GM18526 (cell line): ENCODE measurements around the gene SBNO2.

ENCODE experiments used
- POLR2A ChIP-seq: IDR thresholded peaks from 3 replicates; pipeline ENCODE4 v1.6.1; 2011; ENCODE audit not compliant: insufficient read length; ENCODE audit errors: extremely low read depth

SBNO2 gene

GRCh38 chr19:1173845-1174809 is at the start of gene SBNO2:
SBNO2 (minus strand) TSS chr19:1174268; CDS start chr19:1154276, 19,992 bp downstream.
- TF ChIP-seq POLR2A = peak; percentile 95

GRCh38 chr19:1223018-1223855 is 49.2 kb upstream of the SBNO2 start:
- TF ChIP-seq POLR2A = no peak

GRCh38 chr19:1222394-1222793 is 48.3 kb upstream of the SBNO2 start:
- no peak for TF ChIP-seq POLR2A

GRCh38 chr19:1221904-1222255 is 47.8 kb upstream of the SBNO2 start:
- TF ChIP-seq POLR2A = no peak

GRCh38 chr19:1220976-1221903 is 47.2 kb upstream of the SBNO2 start:
- no peak for TF ChIP-seq POLR2A

GRCh38 chr19:1220477-1220930 is 46.4 kb upstream of the SBNO2 start:
- TF ChIP-seq POLR2A = no peak

GRCh38 chr19:1219786-1220476 is 45.9 kb upstream of the SBNO2 start:
- no peak for TF ChIP-seq POLR2A

GRCh38 chr19:1218751-1219567 is 44.9 kb upstream of the SBNO2 start:
- TF ChIP-seq POLR2A = no peak

GRCh38 chr19:1217366-1217765 is 43.3 kb upstream of the SBNO2 start:
- TF ChIP-seq POLR2A = no peak

GRCh38 chr19:1216756-1217155 is 42.7 kb upstream of the SBNO2 start:
- TF ChIP-seq POLR2A = no peak

- TF ChIP-seq POLR2A = no peak
Observed at GRCh38 chr19:1214862-1215731, 41.0 kb upstream of the SBNO2 start.

- TF ChIP-seq POLR2A = no peak
Observed at GRCh38 chr19:1214299-1214861, 40.3 kb upstream of the SBNO2 start.
